Ovary (tissue), 9 donors: ENCODE measurements around the gene CSNK1G3. TPM values are rescaled to one million over a fixed set of nuclear protein-coding genes. Genes with fewer than 3 reads are reported as not detected.

Experiments used
- DNase-seq, 5 donors: peaks; one replicate each; pipeline ENCODE4 v3.0.0-alpha.2; 2019 to 2020
- H3K27ac ChIP-seq, 2 donors: fragments of 200-600 bp; one replicate each; pipeline versions ENCODE4 v1.5.1 to v1.8.0; 2019 to 2022
- H3K27me3 ChIP-seq: fragments of 200-600 bp; one replicate; pipeline ENCODE4 v1.8.0; 2022
- H3K36me3 ChIP-seq: fragments of 200-600 bp; sonication (generic); one replicate; pipeline ENCODE4 v1.5.1; 2019
- H3K4me1 ChIP-seq: one replicate; pipeline ENCODE4 v1.8.1; 2013; ENCODE audit warnings: mild to moderate bottlenecking, moderate library complexity; ENCODE audit not compliant: insufficient read depth
- H3K4me3 ChIP-seq: fragments of 200-600 bp; sonication (generic); one replicate; pipeline ENCODE4 v1.5.1; 2017
- H3K9me3 ChIP-seq, 2 donors: fragments of 200-600 bp in 1 of 2; sonication (generic) in 1 of 2; one replicate each; pipeline versions ENCODE4 v1.5.1 to v1.8.1; 2013 to 2019; ENCODE audit warnings: mild to moderate bottlenecking in 1 of 2, moderate library complexity in 1 of 2
- EP300 ChIP-seq: sonication (generic); formaldehyde crosslinking; IDR thresholded peaks from one replicate; pipeline ENCODE4 v1.6.1; 2017; ENCODE audit warnings: antibody characterized with exemption
- POLR2A ChIP-seq: fragments of 450-650 bp; IDR thresholded peaks from one replicate; pipeline ENCODE4 v1.6.1; 2017; ENCODE audit warnings: antibody characterized with exemption, mild to moderate bottlenecking, moderate library complexity
- WGBS, 3 donors: extraction: QIAGEN DNeasy Blood & Tissue Kit in 1 of 3; methylation state at CpG; one replicate each; pipeline versions ENCODE4 v1.1.5 to v1.1.7; 2013 to 2017; 5-methylcytosine and 5-hydroxymethylcytosine counted together
- intact Hi-C, 4 donors: fragments of 100-400 bp; cut with DNase I; formaldehyde crosslinking; loops; one replicate each; pipeline versions ENCODE4 v1.11.0 to v1.15.1; 2022 to 2023
- polyA plus RNA-seq, 2 donors: library from polyadenylated mRNA; stranded (reverse); fragments of 200-250 nt in 1 of 2; fragments of 350-450 nt in 1 of 2; fragmentation: Illumina TruSeq in 1 of 2; extraction: RNeasy Lipid Tissue Mini Kit (QIAGEN cat#74804) in 1 of 2; gene quantifications; one replicate each; pipeline ENCODE4 v1.2.3, GENCODE V29; 2013 to 2014
- total RNA-seq, 7 donors: library from RNA; depleted of rRNA in 2 of 7; stranded (reverse); fragments of >200 nt in 2 of 7; fragmentation: NEBNext Ultra II Directional in 3 of 7; extraction: Animal tissue kit (Norgen Biotek cat#: 25700) in 3 of 7; gene quantifications; one replicate each; pipeline versions ENCODE4 v1.1.0 to v1.2.4, GENCODE V29; 2016 to 2023
- TF ChIP-seq, protein P1 (sequence below), 3 donors: fragments of 450-650 bp in 2 of 3; fragments of 200-600 bp in 1 of 3; IDR thresholded peaks; one replicate each; pipeline versions ENCODE4 v1.5.1 to v1.8.0; 2016 to 2022; ENCODE audit warnings: antibody characterized with exemption in 3 of 3, mild to moderate bottlenecking in 1 of 3
- donor health status: DM: no; HTN: no; CAD: no; lungs with moderate emphysema.
- donor health status: DM: no; HTN: no; CAD: no.
- donor health status: Bipolar disorder and iron deficiency.
- donor health status: DM: yes; HTN: yes; CAD: no.
- donor health status: DM: no; HTN: no; CAD: no.
- donor health status: DM: yes; HTN: yes; CAD: no.

CSNK1G3 gene
- total and polyA plus RNA-seq, 9 donors: 12.1 to 68.5 (median 50.8) TPM

DNA sequence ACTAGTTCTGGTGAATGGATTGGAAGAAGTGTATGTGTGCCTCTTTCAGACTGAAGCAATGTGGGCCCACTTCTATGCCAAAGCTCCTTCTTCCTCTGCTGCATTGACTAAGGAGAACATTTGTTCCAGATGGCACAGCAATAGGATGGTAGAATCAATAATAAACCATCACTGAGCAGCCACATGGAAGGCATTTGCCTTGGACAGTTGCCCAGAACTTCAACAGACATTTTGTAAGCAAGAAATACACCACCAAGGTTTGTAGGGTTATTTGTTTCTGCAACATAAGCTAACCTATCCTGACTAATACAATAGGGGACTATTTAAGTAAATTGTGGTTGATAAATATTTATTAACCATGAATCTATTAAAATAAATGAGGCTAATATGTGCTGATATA, 37.7 kb upstream of the CSNK1G3 start:
- H3K4me1 ChIP-seq: no peaks in the 10 kb centered on the region
- H3K27ac ChIP-seq: no peak overlapping the region
- DNase-seq: no peak
- TF ChIP-seq EP300 (no peak), POLR2A (no peak)
- TF ChIP-seq, protein P1, sequence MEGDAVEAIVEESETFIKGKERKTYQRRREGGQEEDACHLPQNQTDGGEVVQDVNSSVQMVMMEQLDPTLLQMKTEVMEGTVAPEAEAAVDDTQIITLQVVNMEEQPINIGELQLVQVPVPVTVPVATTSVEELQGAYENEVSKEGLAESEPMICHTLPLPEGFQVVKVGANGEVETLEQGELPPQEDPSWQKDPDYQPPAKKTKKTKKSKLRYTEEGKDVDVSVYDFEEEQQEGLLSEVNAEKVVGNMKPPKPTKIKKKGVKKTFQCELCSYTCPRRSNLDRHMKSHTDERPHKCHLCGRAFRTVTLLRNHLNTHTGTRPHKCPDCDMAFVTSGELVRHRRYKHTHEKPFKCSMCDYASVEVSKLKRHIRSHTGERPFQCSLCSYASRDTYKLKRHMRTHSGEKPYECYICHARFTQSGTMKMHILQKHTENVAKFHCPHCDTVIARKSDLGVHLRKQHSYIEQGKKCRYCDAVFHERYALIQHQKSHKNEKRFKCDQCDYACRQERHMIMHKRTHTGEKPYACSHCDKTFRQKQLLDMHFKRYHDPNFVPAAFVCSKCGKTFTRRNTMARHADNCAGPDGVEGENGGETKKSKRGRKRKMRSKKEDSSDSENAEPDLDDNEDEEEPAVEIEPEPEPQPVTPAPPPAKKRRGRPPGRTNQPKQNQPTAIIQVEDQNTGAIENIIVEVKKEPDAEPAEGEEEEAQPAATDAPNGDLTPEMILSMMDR (IDR thresholded peaks at IDR 0.05): no peak
- no peak overlapping the region for H3K4me3 ChIP-seq
- H3K27me3 ChIP-seq: no peaks in the 10 kb centered on the region
- H3K9me3 ChIP-seq: no peaks in the 10 kb centered on the region
- intact Hi-C loops: no loop called here
- no peaks in the 10 kb centered on the region for H3K36me3 ChIP-seq

- TF ChIP-seq, protein P1 (IDR thresholded peaks at IDR 0.05): no peak
- TF ChIP-seq EP300: no peak
- TF ChIP-seq POLR2A: no peak
- H3K4me1 ChIP-seq: no peaks in the 10 kb centered on the region
- H3K36me3 ChIP-seq: no peaks in the 10 kb centered on the region
- intact Hi-C loops: no loop called here
- H3K27me3 ChIP-seq: no peaks in the 10 kb centered on the region
- no peak for DNase-seq
- 77 to 85% (median 80%) methylated on average over 1 of the region's 1 CpG for WGBS, 3 donors
- H3K4me3 ChIP-seq: no peak overlapping the region
- H3K9me3 ChIP-seq: no peaks in the 10 kb centered on the region
- no peak overlapping the region for H3K27ac ChIP-seq
Observed at GRCh38 chr5:123476731-123477130, 35.2 kb upstream of the CSNK1G3 start.

GRCh38 chr5:123478546-123478945, 33.4 kb upstream of the CSNK1G3 start:
- Histone ChIP-seq H3K27me3 (no peaks in the 10 kb centered on the region), H3K9me3 (no peaks in the 10 kb centered on the region), H3K27ac (no peak overlapping the region), H3K36me3 (no peaks in the 10 kb centered on the region), H3K4me3 (no peak overlapping the region), H3K4me1 (no peaks in the 10 kb centered on the region)
- 89 to 91% (median 90%) methylated on average over 1 of the region's 1 CpG for WGBS, 3 donors
- no peak for DNase-seq
- TF ChIP-seq POLR2A: no peak
- no peak for TF ChIP-seq EP300
- TF ChIP-seq, protein P1 (IDR thresholded peaks at IDR 0.05): no peak
- intact Hi-C loops: no loop called here

DNA sequence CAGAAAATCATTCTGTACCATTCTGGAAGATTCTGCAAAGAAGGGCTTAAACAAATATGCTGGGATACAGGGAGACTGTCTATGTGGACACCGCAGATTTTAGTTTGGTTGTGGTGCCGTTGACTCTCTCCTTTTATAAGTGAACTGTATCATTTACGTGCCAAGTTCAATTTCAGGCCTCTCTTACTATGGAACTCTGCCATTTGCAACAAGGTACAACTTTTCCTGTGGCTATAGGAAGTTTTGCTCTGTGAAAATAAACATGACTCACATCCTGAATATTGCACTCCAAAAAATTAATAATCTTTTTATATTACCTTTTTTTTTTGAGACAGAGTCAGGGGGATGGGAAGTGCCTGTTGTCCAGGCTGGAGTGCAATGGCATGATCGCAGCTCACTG, 29.7 kb upstream of the CSNK1G3 start:
- TF ChIP-seq, protein P1 (IDR thresholded peaks at IDR 0.05): no peak
- no peak for TF ChIP-seq EP300
- no peak for TF ChIP-seq POLR2A
- DNase-seq: no peak
- no peaks in the 10 kb centered on the region for H3K27me3 ChIP-seq
- no peak overlapping the region for H3K4me3 ChIP-seq
- H3K36me3 ChIP-seq: no peaks in the 10 kb centered on the region
- H3K27ac ChIP-seq: no peak overlapping the region
- H3K9me3 ChIP-seq: no peaks in the 10 kb centered on the region
- peaks cover 2% of the 10 kb centered on the region for H3K4me1 ChIP-seq
- 84 to 85% (median 85%) methylated on average over 4 of the region's 4 CpGs for WGBS, 3 donors
- intact Hi-C loops: no loop called here
